NCI-H510A (cell line): ENCODE results near the gene RPS16.

Source experiments
- DNase-seq: peaks from one replicate; lab custom pipeline; 2025; lab: John Stamatoyannopoulos, UW

Gene RPS16

GRCh38 chr19:39449116-39449797 is 13.5 kb upstream of the RPS16 start:
- no peak for DNase-seq

GRCh38 chr19:39448271-39448670 is 12.5 kb upstream of the RPS16 start:
- no peak for DNase-seq

GRCh38 chr19:39446365-39447084 is 10.8 kb upstream of the RPS16 start:
- no peak for DNase-seq

- peak; percentile 96 for DNase-seq
These were observed 9.7 kb upstream of the RPS16 start, which contains the start of gene SUPT5H for GRCh38 chr19:39445196-39446111. SUPT5H (plus strand) TSS chr19:39445582; CDS start chr19:39445891, 309 bp downstream.

GRCh38 chr19:39444598-39445195 is 8.9 kb upstream of the RPS16 start:
- DNase-seq, result no peak

GRCh38 chr19:39438270-39438934 is 2.7 kb upstream of the RPS16 start:
- DNase-seq, result no peak

GRCh38 chr19:39436350-39436716 is 584 bp upstream of the RPS16 start:
- no peak for DNase-seq

GRCh38 chr19:39434123-39435076 is 1.3 kb downstream of the RPS16 start:
- DNase-seq, result no peak

GRCh38 chr19:39433480-39434079 is 2.2 kb downstream of the RPS16 start:
- no peak for DNase-seq

- DNase-seq, result no peak
These were observed 3.1 kb downstream of the RPS16 start for GRCh38 chr19:39432677-39433025.

- peak; percentile 34 for DNase-seq
These were observed 4.8 kb downstream of the RPS16 start for GRCh38 chr19:39430675-39431593.

- no peak for DNase-seq
These were observed 7.3 kb downstream of the RPS16 start for GRCh38 chr19:39428283-39429112.

GRCh38 chr19:39427707-39428106 is 8.0 kb downstream of the RPS16 start:
- no peak for DNase-seq

GRCh38 chr19:39426170-39426569 is 9.6 kb downstream of the RPS16 start:
- DNase-seq, result no peak

- no peak for DNase-seq
These were observed 10.0 kb downstream of the RPS16 start for GRCh38 chr19:39425744-39426143.

GRCh38 chr19:39424934-39425333 is 10.8 kb downstream of the RPS16 start:
- no peak for DNase-seq

- DNase-seq, result no peak
These were observed 12.3 kb downstream of the RPS16 start for GRCh38 chr19:39423258-39424086.
